Mesendoderm (in vitro differentiated cells): ENCODE results near the gene NBEA.

Source experiments
- DNase-seq: peaks from one replicate; pipeline ENCODE4 v3.0.0; 2013
- H2AK5ac ChIP-seq: 2 replicates; pipeline ENCODE4 v1.6.1; 2013; ENCODE audit warnings: low read length, inconsistent platforms
- H2BK120ac ChIP-seq: 2 replicates; pipeline ENCODE4 v1.6.1; 2013; ENCODE audit warnings: low read depth, mild to moderate bottlenecking, low read length, moderate library complexity, mixed read lengths
- H2BK15ac ChIP-seq: replicated peaks from 2 replicates; pipeline ENCODE4 v1.6.1; 2013; ENCODE audit warnings: low read depth, mild to moderate bottlenecking, moderate library complexity
- H2BK5ac ChIP-seq: 2 replicates; pipeline ENCODE4 v1.6.1; 2013; ENCODE audit warnings: low read length, inconsistent platforms
- H3K18ac ChIP-seq: 2 replicates; pipeline ENCODE4 v1.6.1; 2013; ENCODE audit warnings: mild to moderate bottlenecking, low read length, mixed read lengths
- H3K23ac ChIP-seq: one replicate; pipeline ENCODE4 v1.6.1; 2013; ENCODE audit warnings: low read length
- H3K27ac ChIP-seq: 2 replicates; pipeline ENCODE4 v1.5.1; 2013; ENCODE audit warnings: low read depth, mild to moderate bottlenecking, inconsistent platforms, low read length, moderate library complexity
- H3K27me3 ChIP-seq: 2 replicates; pipeline ENCODE4 v1.6.1; 2013; ENCODE audit warnings: low read length, control low read depth, mild to moderate bottlenecking, inconsistent platforms; ENCODE audit not compliant: insufficient read depth, poor library complexity
- H3K36me3 ChIP-seq: 2 replicates; pipeline ENCODE4 v1.6.1; 2013; ENCODE audit warnings: low read length, inconsistent platforms; ENCODE audit not compliant: control insufficient read depth, insufficient read depth
- H3K4ac ChIP-seq: one replicate; pipeline ENCODE4 v1.6.1; 2013; ENCODE audit warnings: low read depth, mild to moderate bottlenecking, low read length, moderate library complexity
- H3K4me1 ChIP-seq: 2 replicates; pipeline ENCODE4 v1.6.1; 2013; ENCODE audit warnings: low read depth, low read length, inconsistent platforms; ENCODE audit not compliant: control insufficient read depth
- H3K4me2 ChIP-seq: 2 replicates; pipeline ENCODE4 v1.6.1; 2013; ENCODE audit warnings: low read length
- H3K4me3 ChIP-seq: 2 replicates; pipeline ENCODE4 v1.5.1; 2013; ENCODE audit warnings: mild to moderate bottlenecking, low read length
- H3K56ac ChIP-seq: one replicate; pipeline ENCODE4 v1.6.1; 2013; ENCODE audit warnings: low read length
- H3K79me1 ChIP-seq: 2 replicates; pipeline ENCODE4 v1.6.1; 2013; ENCODE audit warnings: low read length, inconsistent platforms
- H3K79me2 ChIP-seq: 2 replicates; pipeline ENCODE4 v1.6.1; 2013; ENCODE audit warnings: mild to moderate bottlenecking, low read length; ENCODE audit not compliant: control insufficient read depth, insufficient read depth
- H3K9ac ChIP-seq: 2 replicates; pipeline ENCODE4 v1.6.1; 2013; ENCODE audit warnings: low read length, inconsistent platforms
- H4K5ac ChIP-seq: one replicate; pipeline ENCODE4 v1.6.1; 2013; ENCODE audit warnings: low read length
- H4K8ac ChIP-seq: one replicate; pipeline ENCODE4 v1.6.1; 2013; ENCODE audit warnings: low read depth, mild to moderate bottlenecking, control low read depth, low read length, moderate library complexity
- WGBS: extraction: QIAGEN DNeasy Blood & Tissue Kit; methylation state at CpG from one replicate; pipeline ENCODE4 v1.1.7; 2013; ENCODE audit warnings: low lambda C conversion rate, missing lambda C conversion rate; ENCODE audit not compliant: insufficient coverage; ENCODE audit errors: extremely low coverage; 5-methylcytosine and 5-hydroxymethylcytosine counted together

Gene NBEA

DNA sequence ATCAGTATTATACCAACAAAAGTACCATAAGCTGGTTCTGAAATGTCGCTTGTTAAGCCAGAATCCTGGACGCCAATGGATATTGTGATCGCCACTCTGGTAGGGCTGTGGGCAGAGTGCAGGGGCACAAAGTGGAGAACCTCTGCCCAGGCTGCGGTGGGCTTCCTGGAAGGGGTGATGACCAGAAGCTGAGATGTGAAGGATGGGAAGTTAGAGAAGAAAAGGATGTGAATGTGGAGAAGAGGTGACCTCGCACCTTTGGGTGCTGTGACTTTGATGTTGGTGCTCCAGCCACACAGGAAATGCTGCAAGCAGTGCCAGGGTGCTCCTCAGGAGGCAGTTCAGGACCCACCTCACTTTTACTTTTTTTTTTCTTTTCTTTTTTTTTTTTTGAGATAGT lies 742.4 kb downstream of the NBEA start:
- Histone ChIP-seq H3K9ac (no peak overlapping the region), H3K79me2 (no peaks in the 10 kb centered on the region), H3K27me3 (no peaks in the 10 kb centered on the region), H3K4ac (no peak overlapping the region), H3K27ac (no peak overlapping the region), H3K4me2 (no peak overlapping the region), H2BK15ac (no peak overlapping the region), H4K8ac (no peak overlapping the region), H3K56ac (no peak overlapping the region), H2AK5ac (no peak overlapping the region), H3K4me3 (no peak overlapping the region), H3K23ac (no peak overlapping the region), H3K4me1 (no peaks in the 10 kb centered on the region), H3K79me1 (no peaks in the 10 kb centered on the region), H2BK120ac (no peak overlapping the region), H3K18ac (no peak overlapping the region), H2BK5ac (no peak overlapping the region), H3K36me3 (no peaks in the 10 kb centered on the region), H4K5ac (no peak overlapping the region)
- no peak for DNase-seq
- no CpG with 5 or more reads among the region's 5 CpGs for WGBS

DNA sequence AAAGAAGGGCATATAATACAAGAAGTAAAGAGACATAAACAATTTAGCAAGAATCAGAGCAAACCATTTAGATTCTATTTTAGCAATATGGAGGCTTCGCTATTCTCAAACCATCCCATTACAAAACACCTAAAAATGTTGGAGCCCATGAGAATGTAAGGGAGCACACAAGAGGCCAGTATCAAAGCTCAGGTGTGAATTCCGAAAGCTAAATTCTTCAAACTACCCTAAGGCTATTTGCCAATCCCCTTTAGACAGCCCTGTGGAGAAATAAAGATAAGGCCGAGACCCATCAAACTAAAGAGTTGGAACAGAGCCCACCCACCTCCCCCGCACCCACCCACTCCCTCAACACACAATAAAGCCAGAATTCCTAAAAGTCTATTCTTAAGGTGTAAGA lies 745.3 kb downstream of the NBEA start:
- peak; percentile 91 for DNase-seq
- H3K56ac ChIP-seq = no peak overlapping the region
- H3K9ac ChIP-seq = no peak overlapping the region
- no peaks in the 10 kb centered on the region for H3K36me3 ChIP-seq
- H2BK120ac ChIP-seq = no peak overlapping the region
- no peak overlapping the region for H2BK5ac ChIP-seq
- no peak overlapping the region for H4K8ac ChIP-seq
- no peak overlapping the region for H2BK15ac ChIP-seq
- H3K79me1 ChIP-seq = no peaks in the 10 kb centered on the region
- no peak overlapping the region for H3K4ac ChIP-seq
- no peak overlapping the region for H4K5ac ChIP-seq
- H3K4me2 ChIP-seq = no peak overlapping the region
- H3K27me3 ChIP-seq = no peaks in the 10 kb centered on the region
- H3K27ac ChIP-seq = no peak overlapping the region
- WGBS = no CpG with 5 or more reads among the region's 4 CpGs
- no peaks in the 10 kb centered on the region for H3K79me2 ChIP-seq
- H3K4me3 ChIP-seq = no peak overlapping the region
- H3K4me1 ChIP-seq = no peaks in the 10 kb centered on the region
- H2AK5ac ChIP-seq = no peak overlapping the region
- no peak overlapping the region for H3K23ac ChIP-seq
- no peak overlapping the region for H3K18ac ChIP-seq

DNA sequence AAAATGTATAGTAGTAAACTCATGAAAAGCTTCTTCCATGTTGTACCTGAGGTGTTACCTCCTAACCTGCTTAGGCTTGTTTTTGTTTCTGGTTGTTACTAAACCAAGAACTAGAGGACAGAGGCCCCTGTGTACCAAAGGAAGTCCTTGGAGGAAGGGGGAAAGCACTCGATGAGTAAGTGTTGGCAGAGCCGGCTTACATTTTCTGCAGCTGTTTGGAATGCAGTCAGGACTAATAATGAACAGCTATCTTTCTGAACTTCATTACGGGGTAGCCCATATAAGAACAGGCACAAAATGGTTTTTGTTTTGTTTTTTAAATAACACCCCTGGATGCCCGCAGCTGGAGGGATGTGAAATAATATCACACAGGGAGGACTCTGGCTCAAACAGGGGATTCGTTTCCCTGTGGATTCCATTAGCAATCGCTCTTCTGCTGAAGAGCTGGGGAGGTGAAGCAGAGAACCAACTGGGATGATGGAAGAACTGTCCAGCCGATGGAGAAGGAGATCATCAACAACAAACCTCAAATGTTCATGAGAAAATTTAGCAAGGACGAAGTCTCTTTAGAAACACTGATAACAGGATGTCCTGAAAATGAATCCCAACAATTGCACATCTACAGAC lies 748.6 kb downstream of the NBEA start:
- H3K36me3 ChIP-seq = no peaks in the 10 kb centered on the region
- H3K18ac ChIP-seq = no peak overlapping the region
- H2BK5ac ChIP-seq = no peak overlapping the region
- WGBS = no CpG with 5 or more reads among the region's 8 CpGs
- no peaks in the 10 kb centered on the region for H3K79me2 ChIP-seq
- H3K23ac ChIP-seq = no peak overlapping the region
- H3K27me3 ChIP-seq = no peaks in the 10 kb centered on the region
- H4K8ac ChIP-seq = no peak overlapping the region
- H3K9ac ChIP-seq = no peak overlapping the region
- DNase-seq = no peak
- no peak overlapping the region for H2BK120ac ChIP-seq
- H3K79me1 ChIP-seq = no peaks in the 10 kb centered on the region
- H2AK5ac ChIP-seq = no peak overlapping the region
- no peak overlapping the region for H3K4me3 ChIP-seq
- H3K4me2 ChIP-seq = no peak overlapping the region
- no peak overlapping the region for H4K5ac ChIP-seq
- H3K4me1 ChIP-seq = no peaks in the 10 kb centered on the region
- no peak overlapping the region for H3K4ac ChIP-seq
- H3K56ac ChIP-seq = no peak overlapping the region
- no peak overlapping the region for H2BK15ac ChIP-seq
- no peak overlapping the region for H3K27ac ChIP-seq

DNA sequence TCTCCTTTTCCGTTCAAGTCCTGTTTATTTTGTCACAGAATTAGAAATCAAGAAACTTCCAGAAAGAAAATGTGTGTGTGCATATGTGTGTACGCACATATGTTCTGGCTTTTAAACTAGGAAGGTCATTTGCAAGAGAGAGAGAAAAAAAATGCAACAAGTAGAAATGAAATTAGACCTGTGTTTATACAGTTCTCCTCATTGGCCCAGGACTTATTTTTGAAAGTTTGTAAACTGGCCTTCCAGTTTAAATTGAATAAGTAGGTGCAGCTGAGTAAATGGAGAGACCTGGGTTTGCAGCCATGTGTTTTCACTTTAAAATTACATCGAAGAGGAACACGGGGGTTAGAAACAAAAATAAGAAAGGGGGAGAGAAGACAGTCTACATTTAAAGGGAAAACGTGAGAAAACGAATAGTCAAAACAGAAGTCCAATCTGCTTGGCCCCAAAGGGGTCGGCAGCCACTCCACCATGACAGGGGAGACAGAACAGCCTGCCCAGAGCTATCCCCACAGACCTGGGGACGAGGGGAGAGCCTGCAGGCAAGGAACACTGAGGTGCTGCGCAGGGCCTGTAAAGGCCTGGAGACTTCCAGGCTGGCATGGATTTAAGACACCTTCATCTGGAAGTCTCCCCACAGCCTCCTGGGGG lies 751.2 kb downstream of the NBEA start:
- Histone ChIP-seq H4K8ac (no peak overlapping the region), H3K4ac (no peak overlapping the region), H3K27ac (no peak overlapping the region), H3K79me2 (no peaks in the 10 kb centered on the region), H3K4me3 (no peak overlapping the region), H3K9ac (no peak overlapping the region), H4K5ac (no peak overlapping the region), H3K23ac (no peak overlapping the region), H3K79me1 (no peaks in the 10 kb centered on the region), H2BK15ac (no peak overlapping the region), H3K4me2 (no peak overlapping the region), H3K27me3 (no peaks in the 10 kb centered on the region), H3K36me3 (no peaks in the 10 kb centered on the region), H3K56ac (no peak overlapping the region), H2BK120ac (no peak overlapping the region), H3K4me1 (peaks cover 7% of the 10 kb centered on the region), H3K18ac (no peak overlapping the region), H2AK5ac (no peak overlapping the region), H2BK5ac (no peak overlapping the region)
- no peak for DNase-seq
- WGBS = no CpG with 5 or more reads among the region's 9 CpGs

DNA sequence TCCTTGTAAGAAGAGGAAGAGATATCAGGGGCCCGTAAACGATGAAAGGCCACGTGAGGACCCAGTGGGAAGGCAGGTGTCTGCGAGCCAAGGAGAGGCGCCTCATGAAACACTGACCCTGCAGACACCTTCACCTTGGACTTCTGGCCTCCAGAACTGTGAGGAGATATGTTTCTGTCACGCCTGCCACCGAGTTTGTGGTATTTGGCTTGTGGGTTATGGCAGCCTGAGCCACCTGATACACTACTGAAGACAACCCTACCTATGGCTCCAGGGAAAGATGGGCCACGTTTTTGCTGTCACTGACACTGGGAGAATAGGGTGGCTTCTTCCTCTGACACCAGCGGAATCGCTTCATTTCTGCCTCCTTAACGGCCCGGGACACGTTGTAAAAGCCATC lies 752.0 kb downstream of the NBEA start:
- Histone ChIP-seq H3K18ac (no peak overlapping the region), H4K8ac (no peak overlapping the region), H3K9ac (no peak overlapping the region), H3K56ac (no peak overlapping the region), H4K5ac (no peak overlapping the region), H3K4me3 (no peak overlapping the region), H3K23ac (no peak overlapping the region), H3K4ac (no peak overlapping the region), H3K79me1 (no peaks in the 10 kb centered on the region), H2BK5ac (no peak overlapping the region), H2AK5ac (no peak overlapping the region), H3K27me3 (no peaks in the 10 kb centered on the region), H3K27ac (no peak overlapping the region), H3K4me2 (no peak overlapping the region), H2BK15ac (no peak overlapping the region), H3K4me1 (peaks cover 7% of the 10 kb centered on the region), H3K79me2 (no peaks in the 10 kb centered on the region), H2BK120ac (no peak overlapping the region), H3K36me3 (no peaks in the 10 kb centered on the region)
- DNase-seq = no peak
- WGBS = no CpG with 5 or more reads among the region's 13 CpGs
